HG02884 (cell line): ENCODE results near the gene CD247.

Experiments
- ATAC-seq: cut with Tn5 transposase; IDR thresholded peaks from one replicate; pipeline ENCODE4 v1.9.1; 2021; ENCODE audit warnings: mild to moderate bottlenecking, moderate library complexity; ENCODE audit not compliant: unreplicated experiment

Gene CD247

GRCh38 chr1:167512046-167512654 is 6.2 kb downstream of the CD247 start:
- no peak for ATAC-seq

GRCh38 chr1:167511374-167511986 is 6.8 kb downstream of the CD247 start:
- ATAC-seq = no peak

- ATAC-seq = no peak
Measured at GRCh38 chr1:167510881-167511280, 7.4 kb downstream of the CD247 start.

GRCh38 chr1:167510244-167510643 is 8.1 kb downstream of the CD247 start:
- ATAC-seq = no peak

GRCh38 chr1:167509587-167509986 is 8.7 kb downstream of the CD247 start:
- no peak for ATAC-seq

- ATAC-seq = no peak
Measured at GRCh38 chr1:167507719-167508118, 10.6 kb downstream of the CD247 start.

- ATAC-seq = no peak
Measured at GRCh38 chr1:167504467-167504827, 13.9 kb downstream of the CD247 start.

- no peak for ATAC-seq
Measured at GRCh38 chr1:167503626-167504466, 14.5 kb downstream of the CD247 start.

- ATAC-seq = no peak
Measured at GRCh38 chr1:167502719-167503462, 15.4 kb downstream of the CD247 start.

- ATAC-seq = no peak
Measured at GRCh38 chr1:167502192-167502551, 16.2 kb downstream of the CD247 start.

- no peak for ATAC-seq
Measured at GRCh38 chr1:167501515-167502191, 16.7 kb downstream of the CD247 start.

- ATAC-seq = no peak
Measured at GRCh38 chr1:167500283-167500860, 18.0 kb downstream of the CD247 start.

- ATAC-seq = peak; percentile 96
Measured at GRCh38 chr1:167499664-167500101, 18.6 kb downstream of the CD247 start.

- no peak for ATAC-seq
Measured at GRCh38 chr1:167499106-167499505, 19.2 kb downstream of the CD247 start.

- ATAC-seq = no peak
Measured at GRCh38 chr1:167496797-167497619, 21.3 kb downstream of the CD247 start.

GRCh38 chr1:167493372-167493771 is 25.0 kb downstream of the CD247 start:
- no peak for ATAC-seq

- ATAC-seq = no peak
Measured at GRCh38 chr1:167492481-167492910, 25.8 kb downstream of the CD247 start.

- ATAC-seq = no peak
Measured at GRCh38 chr1:167491586-167492461, 26.5 kb downstream of the CD247 start.

GRCh38 chr1:167490765-167491164 is 27.6 kb downstream of the CD247 start:
- no peak for ATAC-seq
